ENCODE measurements around the gene FGD3.

The FGD3 gene

GRCh38 chr9:92952906-92953610 is 5.7 kb downstream of the FGD3 start:
- in situ Hi-C loops (cut with MboI; ENCODE audit: low pct_unique_long_range_greater_than_20kb, low sequenced_read_pairs), result no loop called here
- no peak for DNase-seq

GRCh38 chr9:92954049-92954861 is 6.9 kb downstream of the FGD3 start:
- peak; percentile 69 for DNase-seq
- in situ Hi-C loops (cut with MboI; ENCODE audit: low pct_unique_long_range_greater_than_20kb, low sequenced_read_pairs), result no loop called here

DNA sequence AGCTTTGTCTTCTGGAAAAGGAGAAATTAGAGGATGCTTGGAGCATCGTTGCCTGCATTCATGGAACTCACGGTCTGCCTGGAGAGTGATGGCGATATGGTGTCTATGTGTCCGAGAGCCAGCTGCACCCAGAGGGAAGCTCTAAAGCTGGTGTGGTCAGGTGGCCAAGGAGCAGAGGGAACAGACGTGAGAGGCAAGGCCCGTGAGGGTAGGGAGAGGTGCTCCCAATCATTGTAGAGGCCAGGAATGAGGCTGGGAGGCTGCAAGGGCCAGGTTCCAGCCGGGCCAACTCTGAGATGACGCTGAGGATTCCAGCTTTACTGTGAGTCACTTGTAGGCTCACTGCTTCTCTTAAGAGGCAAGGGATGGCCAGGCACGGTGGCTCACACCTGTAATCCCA is 7.6 kb downstream of the FGD3 start:
- DNase-seq, result no peak
- in situ Hi-C loops (cut with MboI; ENCODE audit: low pct_unique_long_range_greater_than_20kb, low sequenced_read_pairs), result no loop called here

DNA sequence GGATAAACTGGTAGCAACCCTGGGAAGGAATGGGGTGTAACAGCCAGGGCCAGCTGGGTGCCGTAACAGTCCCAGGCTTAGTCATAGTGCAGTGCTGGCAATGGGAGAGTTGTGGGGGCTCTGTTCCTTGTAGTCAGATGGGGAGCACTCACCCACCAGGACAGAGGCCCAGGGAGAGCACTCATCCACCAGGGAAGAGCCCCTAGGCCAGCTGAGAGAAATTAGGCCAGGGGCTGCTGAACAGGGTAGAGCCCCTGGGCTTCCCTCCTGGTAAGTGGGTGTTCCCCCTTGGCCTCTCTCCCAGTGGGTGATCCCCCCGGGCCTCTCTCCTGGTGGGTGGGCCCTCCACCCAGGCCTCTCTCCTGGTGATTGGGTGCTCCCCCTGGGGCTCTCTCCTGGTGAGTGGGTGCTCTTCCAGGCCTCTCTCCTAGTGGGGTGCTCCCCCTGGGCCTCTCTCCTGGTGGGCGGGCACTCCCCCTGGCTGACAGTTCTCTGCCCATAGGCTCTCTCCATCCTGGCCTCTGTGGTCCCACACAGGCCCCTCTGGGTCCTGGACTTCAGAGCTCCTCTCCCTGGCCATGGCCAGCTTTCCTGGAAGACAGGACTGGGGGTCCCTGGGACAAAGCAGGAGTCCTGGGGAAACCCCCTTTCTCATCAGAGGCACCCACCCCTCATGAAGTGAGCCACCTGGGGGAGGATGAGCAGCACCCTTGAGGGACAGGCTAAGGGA is 13.4 kb downstream of the FGD3 start:
- in situ Hi-C loops (cut with MboI; ENCODE audit: low pct_unique_long_range_greater_than_20kb, low sequenced_read_pairs), result no loop called here
- DNase-seq, result no peak

- in situ Hi-C loops (cut with MboI; ENCODE audit: low pct_unique_long_range_greater_than_20kb, low sequenced_read_pairs), result no loop called here
- peak; percentile 14 for DNase-seq
Observed at GRCh38 chr9:92961627-92962302, 14.4 kb downstream of the FGD3 start.

DNA sequence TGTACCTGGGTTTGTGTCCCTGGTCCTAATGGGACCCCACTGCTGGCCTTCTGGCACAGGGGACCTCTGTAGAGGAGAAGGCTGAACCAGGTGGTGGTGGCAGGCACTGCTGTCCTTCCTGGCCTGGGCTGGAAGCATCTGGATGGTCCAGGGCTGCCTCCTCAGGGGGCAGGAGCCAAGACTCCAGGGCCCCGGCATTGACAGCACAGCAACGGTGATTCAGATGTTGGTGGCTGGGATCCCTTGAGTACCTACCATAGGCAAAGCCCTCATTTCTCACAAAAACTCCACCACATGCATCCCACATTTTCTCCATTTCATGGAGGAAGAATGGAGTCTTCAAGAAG is 15.0 kb downstream of the FGD3 start:
- DNase-seq, result no peak
- in situ Hi-C loops (cut with MboI; ENCODE audit: low pct_unique_long_range_greater_than_20kb, low sequenced_read_pairs), result no loop called here

- in situ Hi-C loops (cut with MboI; ENCODE audit: low pct_unique_long_range_greater_than_20kb, low sequenced_read_pairs), result no loop called here
- no peak for DNase-seq
Observed at GRCh38 chr9:92962846-92963245, 15.5 kb downstream of the FGD3 start.

DNA sequence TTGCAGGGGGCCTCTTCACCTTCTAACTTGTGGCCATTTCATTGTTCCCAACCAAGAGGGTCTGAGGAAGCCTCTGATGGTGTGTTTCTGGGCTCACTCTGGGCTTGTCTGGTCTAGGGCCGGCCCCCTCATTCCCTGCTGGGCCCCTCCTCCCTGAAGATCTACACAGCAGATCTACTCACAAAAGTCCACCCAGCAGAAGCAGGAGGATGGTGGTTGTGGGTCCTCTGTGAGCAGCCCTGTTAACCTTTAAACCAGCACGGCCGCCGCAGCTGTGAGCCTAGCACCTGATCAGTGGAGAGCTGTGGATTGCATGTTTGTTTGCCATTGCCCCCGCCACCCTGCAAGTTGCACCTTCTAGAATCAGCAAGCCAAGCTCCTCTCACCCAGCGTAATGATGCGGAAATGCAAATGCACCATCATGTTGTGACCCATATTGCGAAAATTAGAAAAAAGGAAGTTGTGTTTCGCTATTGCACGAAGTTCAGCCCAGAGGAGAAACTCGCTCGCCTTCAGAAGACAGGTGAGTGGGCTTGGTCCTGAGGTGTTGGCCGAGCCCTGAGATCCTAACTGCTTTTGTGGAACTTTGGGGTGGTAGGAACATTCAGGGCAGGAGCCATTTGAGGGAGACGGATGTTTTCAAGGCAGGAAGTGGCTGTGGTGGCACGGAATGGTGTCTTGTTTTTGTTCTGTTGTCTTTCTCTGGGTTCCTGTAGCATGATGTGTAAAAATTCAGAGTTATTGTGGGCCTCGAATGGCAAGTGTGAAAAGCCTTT is 16.7 kb downstream of the FGD3 start:
- in situ Hi-C loops (cut with MboI; ENCODE audit: low pct_unique_long_range_greater_than_20kb, low sequenced_read_pairs), result no loop called here
- peak; percentile 90 for DNase-seq

GRCh38 chr9:92964607-92965060 is 17.3 kb downstream of the FGD3 start:
- no peak for DNase-seq
- in situ Hi-C loops (cut with MboI; ENCODE audit: low pct_unique_long_range_greater_than_20kb, low sequenced_read_pairs), result no loop called here

GRCh38 chr9:92965061-92965758 is 17.9 kb downstream of the FGD3 start:
- DNase-seq, result peak; percentile 49
- in situ Hi-C loops (cut with MboI; ENCODE audit: low pct_unique_long_range_greater_than_20kb, low sequenced_read_pairs), result no loop called here

DNA sequence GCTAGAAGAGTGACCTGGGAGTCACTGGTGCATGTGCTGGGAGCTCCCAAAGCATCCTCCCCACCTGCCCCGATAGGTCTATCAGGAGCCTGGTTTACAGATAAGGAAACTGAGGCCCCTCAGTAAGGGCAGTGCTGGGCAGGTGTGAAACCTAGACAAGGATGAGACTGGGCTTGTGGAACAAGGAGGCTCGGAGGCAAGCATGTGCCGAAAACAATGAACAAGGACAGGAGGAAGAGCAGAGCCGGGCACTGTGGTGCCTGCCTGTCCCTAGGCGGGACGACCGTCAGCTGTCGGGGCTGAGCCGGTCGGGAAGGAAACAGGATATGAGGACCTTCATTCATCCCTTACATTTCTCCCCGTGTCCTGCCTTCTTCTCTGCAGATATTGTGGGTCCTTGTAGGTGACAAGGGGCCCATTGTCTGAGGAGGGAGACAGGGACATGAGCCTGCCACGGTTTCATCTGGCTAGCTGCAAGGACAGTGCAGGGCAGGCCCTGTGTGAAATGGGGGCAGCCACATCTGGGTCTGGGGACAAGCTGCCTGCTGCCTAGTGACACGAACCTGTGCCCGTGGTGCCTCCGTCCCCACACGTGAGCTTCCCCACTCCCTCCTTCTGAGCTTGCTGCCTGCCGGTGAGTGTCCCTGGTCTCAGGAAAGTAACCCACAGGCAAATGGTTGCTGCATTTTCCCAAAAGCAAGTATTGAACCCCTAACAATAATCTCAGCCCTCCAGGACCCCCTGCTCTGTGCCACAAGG is 18.6 kb downstream of the FGD3 start:
- in situ Hi-C loops (cut with MboI; ENCODE audit: low pct_unique_long_range_greater_than_20kb, low sequenced_read_pairs), result no loop called here

DNA sequence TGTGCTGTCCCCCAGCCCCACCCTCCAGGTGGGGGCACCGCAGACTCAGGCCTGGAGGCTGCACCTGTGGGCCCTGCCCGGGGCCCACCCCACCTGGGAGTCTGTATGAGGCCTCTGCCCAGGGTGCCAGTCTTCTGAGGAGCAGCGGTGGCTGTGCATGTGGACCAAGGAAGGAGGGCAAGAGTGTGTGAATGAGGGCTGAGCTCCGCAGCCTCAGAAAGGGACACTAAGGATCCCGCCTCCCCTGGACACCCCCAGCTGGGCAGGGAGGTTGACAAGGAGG is 19.1 kb downstream of the FGD3 start:
- no peak for DNase-seq
- in situ Hi-C loops (cut with MboI; ENCODE audit: low pct_unique_long_range_greater_than_20kb, low sequenced_read_pairs), result no loop called here

More for the DNA sequence above, 18.6 kb downstream of the FGD3 start:
- no peak for DNase-seq

- in situ Hi-C loops (cut with MboI; ENCODE audit: low pct_unique_long_range_greater_than_20kb, low sequenced_read_pairs), result no loop called here
- DNase-seq, result no peak
Observed at GRCh38 chr9:92968081-92968480, 20.8 kb downstream of the FGD3 start.

- in situ Hi-C loops (cut with MboI; ENCODE audit: low pct_unique_long_range_greater_than_20kb, low sequenced_read_pairs), result no loop called here
- DNase-seq, result no peak
Observed at GRCh38 chr9:92969516-92970466, 22.5 kb downstream of the FGD3 start.

DNA sequence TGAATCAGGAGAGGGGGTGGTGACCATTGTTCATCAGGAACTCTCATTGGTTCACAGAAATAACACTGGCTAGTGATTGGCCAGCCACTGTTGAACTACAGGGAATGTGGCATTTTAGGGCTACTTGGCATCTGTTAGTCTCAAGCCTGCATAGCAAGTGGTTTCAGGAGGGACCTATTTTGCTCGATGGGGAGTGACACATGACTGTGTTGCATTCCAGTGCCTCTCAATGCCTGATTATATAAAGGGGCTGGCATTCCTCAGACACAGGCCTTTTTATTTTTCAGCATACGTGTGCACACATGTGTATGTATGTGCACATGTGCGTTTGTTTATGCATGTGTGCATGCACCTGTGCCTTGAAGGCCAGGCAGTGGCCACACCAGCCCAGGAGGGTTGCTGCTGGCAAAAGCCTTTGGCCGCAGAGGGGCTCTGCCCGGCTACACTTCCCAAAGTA is 23.2 kb downstream of the FGD3 start:
- in situ Hi-C loops (cut with MboI; ENCODE audit: low pct_unique_long_range_greater_than_20kb, low sequenced_read_pairs), result no loop called here
- DNase-seq, result no peak

DNA sequence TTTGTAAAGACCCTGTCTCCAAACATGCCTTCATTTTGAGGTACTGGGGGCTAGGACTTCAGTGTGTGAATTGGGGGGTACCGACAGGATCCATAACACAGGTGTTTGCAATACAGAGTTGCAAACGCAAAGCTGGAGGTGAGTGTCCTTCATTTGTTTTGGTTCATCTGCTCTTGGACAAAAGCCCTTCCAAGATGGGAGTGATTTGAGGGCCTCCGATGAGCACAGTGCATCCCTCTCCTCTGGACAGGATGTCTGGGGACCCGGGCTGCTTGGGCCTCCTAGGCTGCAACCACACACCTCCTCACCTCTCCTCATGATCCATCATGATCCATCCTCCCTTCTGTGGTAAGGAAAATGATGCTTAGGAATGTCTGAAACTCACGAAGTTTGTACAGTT is 23.8 kb downstream of the FGD3 start:
- in situ Hi-C loops (cut with MboI; ENCODE audit: low pct_unique_long_range_greater_than_20kb, low sequenced_read_pairs), result no loop called here
- DNase-seq, result no peak

GRCh38 chr9:92971776-92972175 is 24.5 kb downstream of the FGD3 start:
- DNase-seq, result no peak
- in situ Hi-C loops (cut with MboI; ENCODE audit: low pct_unique_long_range_greater_than_20kb, low sequenced_read_pairs), result no loop called here

Measured in KBM-7 (cell line).